ENCODE results near the gene METTL8.
"Not testable (repeated sequence)": the region's sequence is repeated elsewhere in the genome, so short reads cannot be mapped to it uniquely, and the experiment has no call there.

METTL8 gene

DNA sequence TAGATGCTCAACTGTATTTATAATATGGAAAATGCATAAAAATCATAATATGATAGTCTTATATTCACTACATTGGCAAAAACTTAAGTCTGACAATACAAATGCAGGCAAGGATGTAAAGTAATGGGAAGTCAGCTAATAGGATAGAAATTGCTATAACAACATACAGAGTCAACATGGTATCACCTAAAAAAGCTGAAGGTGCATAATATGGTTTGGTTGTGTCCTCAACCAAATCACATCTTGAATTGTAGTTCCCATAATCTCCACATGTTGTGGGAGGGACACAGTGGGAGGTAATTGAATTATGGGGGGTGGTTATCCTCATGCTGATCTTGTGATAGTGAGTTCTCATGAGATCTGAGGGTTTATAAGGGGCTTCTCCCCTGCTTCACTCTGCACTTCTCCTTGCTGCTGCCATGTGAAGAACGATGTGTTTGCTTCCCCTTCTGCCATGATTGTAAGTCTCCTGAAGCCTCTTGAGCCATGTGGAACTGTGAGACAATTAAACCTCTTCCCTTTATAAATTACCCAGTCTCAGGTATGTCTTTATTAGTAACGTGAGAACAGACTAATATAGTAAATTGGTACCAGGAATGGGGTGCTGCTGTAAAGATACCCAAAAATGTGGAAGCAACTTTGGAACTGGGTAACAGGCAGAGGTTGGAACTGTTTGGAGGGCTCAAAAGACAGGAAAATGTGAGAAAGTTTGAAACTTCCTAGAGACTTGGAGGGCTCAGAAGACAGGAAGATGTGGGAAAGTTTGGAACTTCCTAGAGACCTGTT is 10.9 kb downstream of the METTL8 start:
- not testable (repeated sequence) for DNase-seq

GRCh38 chr2:171420728-171421563 is 12.8 kb downstream of the METTL8 start:
- DNase-seq, result peak; percentile 44 to 74 (median 54)

- DNase-seq, result no peak
These were observed 14.5 kb downstream of the METTL8 start for GRCh38 chr2:171419333-171419732.

DNA sequence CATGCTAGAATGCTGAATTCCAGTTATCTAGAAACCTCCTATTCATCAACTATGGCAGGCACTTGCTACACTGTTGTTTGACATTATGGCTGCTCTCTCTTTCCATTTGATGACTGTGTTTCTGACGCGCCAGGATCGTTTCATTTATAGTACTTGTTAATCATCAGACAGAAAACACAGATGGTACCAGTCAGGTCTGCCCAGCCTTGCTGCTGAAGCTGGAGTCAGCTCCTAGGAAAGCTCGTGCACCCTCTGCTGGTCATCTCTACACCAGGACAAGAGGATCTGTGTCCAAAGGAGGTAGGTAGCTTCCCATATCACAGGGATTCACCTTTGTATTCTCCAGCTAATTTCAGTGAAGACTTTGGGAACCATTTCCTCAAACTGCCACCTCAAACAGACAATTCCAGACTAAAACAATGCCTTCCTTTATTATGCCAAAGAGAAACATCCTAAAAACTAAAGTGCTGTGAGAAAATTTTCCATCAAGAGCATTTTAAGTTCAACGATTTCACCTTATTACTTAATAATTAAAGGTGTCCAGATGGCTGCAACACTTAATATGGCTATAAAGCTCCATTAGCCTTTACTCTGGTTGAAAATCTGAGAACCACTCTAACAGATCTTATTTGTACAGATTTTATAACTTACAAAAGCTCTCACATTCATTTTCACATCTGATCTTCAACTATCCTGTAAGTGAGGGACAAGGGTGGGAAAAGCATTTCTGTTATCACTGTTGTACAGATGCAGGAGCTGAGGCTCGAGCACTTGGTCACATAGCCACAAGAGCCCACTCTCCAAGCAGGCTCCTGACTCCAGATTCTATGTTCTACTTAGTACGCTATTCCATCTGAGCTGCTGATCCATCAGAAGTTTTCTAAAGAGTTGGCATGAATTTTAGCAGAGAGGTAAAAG is 17.5 kb downstream of the METTL8 start:
- DNase-seq, result peak; percentile 87 to 92 (median 92)

DNA sequence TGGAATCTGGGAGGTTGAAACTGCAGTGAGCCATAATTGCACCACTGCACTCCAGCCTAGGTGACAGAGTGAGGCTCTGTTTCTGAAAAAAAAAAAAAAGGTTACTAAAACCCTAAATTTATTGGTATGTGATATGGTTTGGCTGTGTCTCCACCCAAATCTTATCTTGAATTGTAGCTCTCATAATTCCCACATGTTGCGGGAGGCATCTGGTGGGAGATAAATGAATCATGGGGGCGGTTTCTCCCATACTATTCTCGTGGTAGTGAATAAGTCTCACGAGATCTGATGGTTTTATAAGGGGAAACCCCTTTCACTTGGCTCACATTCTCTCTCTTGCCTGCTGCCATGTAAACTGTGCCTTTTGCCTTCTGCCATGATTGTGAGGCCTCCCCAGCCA is 19.1 kb downstream of the METTL8 start:
- DNase-seq, result peak in 2 of 3 donors; percentile 20 to 38

DNA sequence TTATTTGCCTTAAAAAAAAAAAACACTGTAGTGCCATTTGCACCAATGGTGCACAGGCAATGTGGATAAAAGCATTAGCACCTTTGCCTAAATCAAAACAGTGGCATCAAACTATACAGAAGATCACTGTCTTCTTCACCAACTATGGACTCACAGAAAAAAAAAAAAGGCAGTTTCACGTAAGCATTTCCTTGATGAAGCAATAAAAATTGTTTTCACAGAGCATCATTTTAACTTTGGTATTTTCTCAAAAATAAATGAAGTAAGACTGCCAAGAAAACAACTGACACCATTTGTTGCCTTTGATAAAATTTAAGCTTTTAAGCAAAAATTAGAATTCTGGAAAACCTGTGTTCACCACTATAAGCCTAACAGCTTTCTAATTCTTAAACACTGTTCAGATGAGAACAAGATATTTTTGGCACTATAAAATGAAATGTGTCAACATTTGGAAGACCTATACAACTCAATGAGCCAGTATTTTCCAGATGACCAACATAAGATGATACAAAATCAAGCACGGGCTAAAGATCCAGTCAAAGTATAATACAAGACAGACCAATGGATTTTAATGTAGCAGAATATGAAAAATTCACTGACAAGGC is 21.1 kb downstream of the METTL8 start:
- DNase-seq, result no peak

- DNase-seq, result peak in 2 of 3 donors; percentile 13 to 42
These were observed 21.9 kb downstream of the METTL8 start for GRCh38 chr2:171411791-171412483.

DNA sequence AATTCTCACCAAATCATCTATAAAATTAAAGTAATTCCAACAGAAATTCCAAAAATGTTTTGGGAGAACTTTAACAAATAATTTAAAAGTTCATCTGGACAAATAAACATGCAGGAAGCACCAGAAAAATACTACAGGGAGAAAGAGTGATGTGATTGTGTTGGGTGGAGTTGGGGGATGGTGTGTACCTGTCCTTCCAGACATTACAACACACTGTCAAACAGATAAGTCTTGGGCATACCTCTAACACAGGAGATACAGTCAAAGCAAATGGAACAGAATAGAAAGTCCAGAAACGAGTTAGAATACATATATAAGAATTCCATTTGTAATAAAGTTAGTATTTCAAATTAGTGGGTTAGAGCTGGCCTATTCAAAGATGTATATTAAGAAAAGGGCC is 22.6 kb downstream of the METTL8 start:
- no peak for DNase-seq

GRCh38 chr2:171410624-171411023 is 23.2 kb downstream of the METTL8 start:
- no peak for DNase-seq

DNA sequence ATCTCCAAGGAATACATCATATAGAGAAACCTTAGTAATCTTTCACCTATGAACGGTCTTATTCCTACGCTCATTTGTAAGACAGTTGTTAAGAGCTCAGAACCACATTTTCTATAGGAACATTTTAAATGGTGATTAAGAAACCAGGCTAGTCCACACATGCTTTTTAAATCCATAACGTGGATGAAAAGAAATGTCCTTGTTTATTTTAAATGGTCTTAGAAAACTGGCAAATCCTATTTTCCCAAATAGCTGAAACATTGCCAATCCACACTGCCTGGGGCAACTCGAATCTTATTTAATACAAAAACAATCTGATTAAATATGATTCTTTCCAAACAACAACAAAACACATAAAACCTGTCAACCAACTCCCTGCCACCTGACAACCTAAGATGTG is 23.7 kb downstream of the METTL8 start:
- no peak for DNase-seq

- DNase-seq, result no peak
These were observed 24.3 kb downstream of the METTL8 start for GRCh38 chr2:171409436-171409971.

DNA sequence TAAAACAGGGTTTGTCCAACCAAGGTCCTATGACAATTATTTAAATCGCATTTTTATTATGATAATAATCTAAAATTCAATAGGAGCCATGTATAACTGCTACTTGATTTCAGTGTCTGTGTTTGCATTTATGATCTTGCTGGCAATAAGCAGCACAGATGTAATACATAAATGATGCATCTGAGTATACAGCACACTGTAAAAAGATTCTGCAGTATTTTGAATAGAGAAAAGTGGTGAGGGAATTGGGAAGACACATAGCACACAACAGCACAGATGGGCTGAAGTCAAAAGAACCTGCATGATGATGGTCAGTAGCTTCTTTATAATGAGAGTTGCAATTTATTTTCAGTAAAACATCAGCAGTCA is 26.1 kb downstream of the METTL8 start:
- DNase-seq, result no peak

GRCh38 chr2:171407030-171407675 is 26.6 kb downstream of the METTL8 start:
- no peak for DNase-seq

DNA sequence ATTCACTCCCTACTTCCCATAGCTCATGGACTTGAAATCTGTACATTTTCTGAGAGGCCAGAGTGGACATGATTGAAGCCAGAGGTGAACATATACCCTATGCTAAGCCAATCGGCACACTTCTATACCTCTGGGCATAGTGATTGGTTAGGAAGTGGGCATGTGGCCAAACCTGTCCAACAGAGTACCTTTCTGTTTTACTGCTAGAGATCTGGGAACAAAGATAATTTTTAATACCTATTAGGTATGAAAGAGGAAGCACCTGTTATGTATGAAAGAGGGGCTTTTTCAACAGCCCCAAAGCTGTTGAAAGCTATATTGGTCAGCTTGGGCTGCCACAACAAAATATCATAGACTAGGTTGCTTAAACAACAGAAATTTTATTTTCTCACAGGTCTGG is 27.7 kb downstream of the METTL8 start:
- no peak for DNase-seq

DNA sequence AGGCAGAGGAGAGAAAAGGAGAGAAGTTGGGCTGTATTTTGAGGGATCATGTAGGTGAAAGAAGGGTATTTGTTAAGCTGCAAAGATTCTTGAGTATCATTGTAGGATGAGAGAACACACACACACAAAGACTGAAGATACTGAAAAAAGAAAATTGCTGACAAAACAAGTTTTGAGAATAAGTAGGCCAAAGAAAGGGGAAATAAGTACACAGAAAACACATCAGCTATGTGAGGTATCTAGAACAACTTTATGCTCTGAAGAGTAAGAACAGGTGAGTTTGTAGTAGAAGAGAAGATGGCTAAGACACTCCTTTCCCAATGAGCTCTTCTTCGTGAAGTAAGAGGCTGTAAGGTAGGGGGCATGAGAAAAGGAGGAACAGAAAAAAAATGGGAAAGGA is 28.2 kb downstream of the METTL8 start:
- no peak for DNase-seq

GRCh38 chr2:171404719-171405118 is 29.1 kb downstream of the METTL8 start:
- no peak for DNase-seq

DNA sequence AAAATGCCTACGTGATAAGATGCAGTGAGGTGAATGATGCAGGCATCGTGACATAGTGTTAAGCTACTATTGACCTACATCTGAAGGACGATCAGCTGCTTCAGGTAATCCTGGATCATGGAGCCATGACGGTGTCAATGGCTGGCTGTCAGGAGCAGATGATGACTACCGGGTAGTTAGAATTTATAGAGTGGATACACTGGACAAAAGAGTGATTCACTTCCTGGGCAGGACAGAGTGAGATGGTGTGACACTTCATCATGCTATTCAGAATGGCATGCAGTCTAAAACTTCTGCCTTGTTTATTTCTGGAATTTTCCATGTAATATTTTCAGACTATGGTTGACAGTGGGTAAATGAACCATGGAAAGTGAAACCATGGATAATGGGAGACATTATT is 29.5 kb downstream of the METTL8 start:
- DNase-seq, result peak; percentile 18 to 64 (median 37)

DNA sequence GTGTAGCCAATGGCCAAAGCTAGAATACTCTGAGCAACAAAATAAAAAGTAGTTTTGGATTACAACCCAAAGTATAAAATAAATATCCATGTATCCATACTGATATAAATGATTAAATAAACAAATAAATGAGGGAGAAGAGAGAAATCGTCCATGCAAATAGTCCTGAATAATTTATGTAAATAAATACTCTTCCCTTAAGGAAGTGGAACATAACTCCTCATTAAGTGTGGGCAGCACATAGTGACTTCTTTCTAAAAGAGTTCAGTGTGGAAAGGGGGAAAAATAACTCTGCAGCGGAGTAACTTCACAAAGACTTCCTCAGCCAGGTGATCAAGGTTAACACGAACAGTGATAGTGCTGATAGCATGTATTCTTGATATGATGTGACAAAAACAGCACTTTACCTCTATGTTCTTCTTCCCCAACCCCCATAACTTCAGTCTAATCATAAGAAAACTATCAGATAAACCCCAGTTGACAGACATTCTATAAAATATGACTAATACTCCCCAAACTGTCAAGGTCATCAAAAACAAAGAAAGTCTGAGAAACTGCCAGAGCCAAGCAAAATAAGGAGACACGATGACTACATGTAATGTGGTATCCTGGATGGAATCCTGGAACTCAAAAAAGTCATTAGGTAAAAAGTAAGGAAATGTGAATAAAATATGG is 30.7 kb downstream of the METTL8 start:
- DNase-seq, result no peak

- DNase-seq, result no peak
These were observed 31.8 kb downstream of the METTL8 start for GRCh38 chr2:171401947-171402346.

DNA sequence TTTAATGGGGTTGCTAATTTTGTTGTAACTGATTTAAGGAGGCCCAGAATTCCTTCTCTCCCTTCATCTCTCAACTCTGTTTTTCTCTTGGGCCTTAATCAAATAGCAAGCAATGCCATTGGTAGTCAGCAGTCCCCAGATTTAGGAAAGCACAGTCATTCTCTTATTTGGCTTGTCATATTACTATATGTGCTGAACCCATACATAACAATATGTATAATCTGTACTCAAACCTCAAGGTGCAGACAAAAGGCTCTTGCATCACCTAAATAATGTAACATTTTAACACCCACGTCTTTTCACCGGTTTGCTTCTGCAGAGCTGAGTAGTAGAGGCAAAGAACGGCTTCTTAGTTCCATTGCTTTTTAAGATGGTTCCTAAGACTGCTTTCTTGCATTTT is 33.4 kb downstream of the METTL8 start:
- no peak for DNase-seq

GRCh38 chr2:171399292-171399691 is 34.5 kb downstream of the METTL8 start:
- no peak for DNase-seq
